Measurements from ENCODE around the gene FAM13B. TPM values are rescaled to one million over a fixed set of nuclear protein-coding genes. Genes with fewer than 3 reads are reported as not detected.
"Not testable (repeated sequence)": the region's sequence is repeated elsewhere in the genome, so short reads cannot be mapped to it uniquely, and the experiment has no call there.

The FAM13B gene
- 3.8 and 6.9 TPM in 2 replicates for total RNA-seq (2014; rRNA removed; shearing (Covaris generic))

- peak; percentile 97 for DNase-seq
- Histone ChIP-seq H3K36me3 (replicated peaks; ENCODE audit: control insufficient read depth, insufficient read depth, low read length) (no peaks in the 10 kb centered on the region), H3K27me3 (ENCODE audit: control insufficient read depth, insufficient read depth, low read length) (no peaks in the 10 kb centered on the region)
Observed at GRCh38 chr5:138032572-138033385, at the start of gene FAM13B. TSS of gene FAM13B (minus strand) at chr5:138033079. CDS start at chr5:138019111, 13,968 bp downstream.

GRCh38 chr5:138082033-138082432 lies 49.2 kb upstream of the FAM13B start:
- DNase-seq: peak; percentile 63
- Histone ChIP-seq H3K36me3 (replicated peaks; ENCODE audit: control insufficient read depth, insufficient read depth, low read length) (no peaks in the 10 kb centered on the region), H3K27me3 (ENCODE audit: control insufficient read depth, insufficient read depth, low read length) (no peaks in the 10 kb centered on the region), H3K4me3 (ENCODE audit: insufficient read depth, low read depth, low read length) (no peak overlapping the region)

More at GRCh38 chr5:138032572-138033385, at the start of gene FAM13B:
- H3K4me3 ChIP-seq (ENCODE audit: insufficient read depth, low read depth, low read length): peak within 1 kb of the TSS; percentile 97

GRCh38 chr5:138078006-138078643 lies 45.2 kb upstream of the FAM13B start:
- DNase-seq: peak; percentile 44
- no peaks in the 10 kb centered on the region for H3K27me3 ChIP-seq (ENCODE audit: control insufficient read depth, insufficient read depth, low read length)
- H3K36me3 ChIP-seq (replicated peaks; ENCODE audit: control insufficient read depth, insufficient read depth, low read length): no peaks in the 10 kb centered on the region
- H3K4me3 ChIP-seq (ENCODE audit: insufficient read depth, low read depth, low read length): no peak overlapping the region

- H3K36me3 ChIP-seq (replicated peaks; ENCODE audit: control insufficient read depth, insufficient read depth, low read length): no peaks in the 10 kb centered on the region
- no peak overlapping the region for H3K4me3 ChIP-seq (ENCODE audit: insufficient read depth, low read depth, low read length)
- no peaks in the 10 kb centered on the region for H3K27me3 ChIP-seq (ENCODE audit: control insufficient read depth, insufficient read depth, low read length)
- DNase-seq: peak; percentile 77
Observed at GRCh38 chr5:138077064-138077696, 44.3 kb upstream of the FAM13B start.

GRCh38 chr5:138070026-138070425 lies 37.1 kb upstream of the FAM13B start:
- H3K36me3 ChIP-seq (replicated peaks; ENCODE audit: control insufficient read depth, insufficient read depth, low read length); DNase-seq; H3K4me3 ChIP-seq (ENCODE audit: insufficient read depth, low read depth, low read length); H3K27me3 ChIP-seq (ENCODE audit: control insufficient read depth, insufficient read depth, low read length): not testable (repeated sequence)

- peak; percentile 87 for DNase-seq
Observed at GRCh38 chr5:138068742-138069600, 36.1 kb upstream of the FAM13B start.

GRCh38 chr5:138067945-138068344 lies 35.1 kb upstream of the FAM13B start:
- no peaks in the 10 kb centered on the region for H3K36me3 ChIP-seq (replicated peaks; ENCODE audit: control insufficient read depth, insufficient read depth, low read length)
- no peaks in the 10 kb centered on the region for H3K27me3 ChIP-seq (ENCODE audit: control insufficient read depth, insufficient read depth, low read length)
- no peak for DNase-seq
- no peak overlapping the region for H3K4me3 ChIP-seq (ENCODE audit: insufficient read depth, low read depth, low read length)

More at GRCh38 chr5:138068742-138069600, 36.1 kb upstream of the FAM13B start:
- Histone ChIP-seq H3K36me3 (replicated peaks; ENCODE audit: control insufficient read depth, insufficient read depth, low read length) (no peaks in the 10 kb centered on the region), H3K27me3 (ENCODE audit: control insufficient read depth, insufficient read depth, low read length) (no peaks in the 10 kb centered on the region), H3K4me3 (ENCODE audit: insufficient read depth, low read depth, low read length) (no peak overlapping the region)

GRCh38 chr5:138065102-138065501 lies 32.2 kb upstream of the FAM13B start:
- peak; percentile 79 for DNase-seq
- no peaks in the 10 kb centered on the region for H3K27me3 ChIP-seq (ENCODE audit: control insufficient read depth, insufficient read depth, low read length)
- no peaks in the 10 kb centered on the region for H3K36me3 ChIP-seq (replicated peaks; ENCODE audit: control insufficient read depth, insufficient read depth, low read length)
- no peak overlapping the region for H3K4me3 ChIP-seq (ENCODE audit: insufficient read depth, low read depth, low read length)

GRCh38 chr5:138064526-138064925 lies 31.6 kb upstream of the FAM13B start:
- no peaks in the 10 kb centered on the region for H3K27me3 ChIP-seq (ENCODE audit: control insufficient read depth, insufficient read depth, low read length)
- DNase-seq: no peak
- H3K36me3 ChIP-seq (replicated peaks; ENCODE audit: control insufficient read depth, insufficient read depth, low read length): no peaks in the 10 kb centered on the region
- H3K4me3 ChIP-seq (ENCODE audit: insufficient read depth, low read depth, low read length): no peak overlapping the region

GRCh38 chr5:138054847-138055558 lies 22.1 kb upstream of the FAM13B start:
- Histone ChIP-seq H3K27me3 (ENCODE audit: control insufficient read depth, insufficient read depth, low read length) (no peaks in the 10 kb centered on the region), H3K4me3 (ENCODE audit: insufficient read depth, low read depth, low read length) (no peak overlapping the region), H3K36me3 (replicated peaks; ENCODE audit: control insufficient read depth, insufficient read depth, low read length) (no peaks in the 10 kb centered on the region)
- peak; percentile 71 for DNase-seq

GRCh38 chr5:138054206-138054605 lies 21.3 kb upstream of the FAM13B start:
- Histone ChIP-seq H3K4me3 (ENCODE audit: insufficient read depth, low read depth, low read length) (no peak overlapping the region), H3K27me3 (ENCODE audit: control insufficient read depth, insufficient read depth, low read length) (no peaks in the 10 kb centered on the region), H3K36me3 (replicated peaks; ENCODE audit: control insufficient read depth, insufficient read depth, low read length) (no peaks in the 10 kb centered on the region)
- DNase-seq: no peak

GRCh38 chr5:138053554-138053953 lies 20.7 kb upstream of the FAM13B start:
- no peak for DNase-seq
- Histone ChIP-seq H3K4me3 (ENCODE audit: insufficient read depth, low read depth, low read length) (no peak overlapping the region), H3K36me3 (replicated peaks; ENCODE audit: control insufficient read depth, insufficient read depth, low read length) (no peaks in the 10 kb centered on the region), H3K27me3 (ENCODE audit: control insufficient read depth, insufficient read depth, low read length) (no peaks in the 10 kb centered on the region)

GRCh38 chr5:138052718-138053117 lies 19.8 kb upstream of the FAM13B start:
- H3K36me3 ChIP-seq (replicated peaks; ENCODE audit: control insufficient read depth, insufficient read depth, low read length); H3K4me3 ChIP-seq (ENCODE audit: insufficient read depth, low read depth, low read length); DNase-seq; H3K27me3 ChIP-seq (ENCODE audit: control insufficient read depth, insufficient read depth, low read length): not testable (repeated sequence)
